Hepatocyte (in vitro differentiated cells): Measurements from ENCODE around the gene ZNF683. TPM values are rescaled to one million over a fixed set of nuclear protein-coding genes. Genes with fewer than 3 reads are reported as not detected.

Source experiments
- DNase-seq: peaks from one replicate; pipeline ENCODE4 v3.0.0-alpha.2; 2016; ENCODE audit warnings: low spot score
- H2AFZ ChIP-seq: fragments of 200-600 bp; sonication (generic); 2 replicates; pipeline ENCODE4 v1.6.0; 2016; ENCODE audit warnings: antibody characterized with exemption, mild to moderate bottlenecking
- H3K27ac ChIP-seq: fragments of 200-600 bp; sonication (generic); 2 replicates; pipeline ENCODE4 v1.5.1; 2016; ENCODE audit warnings: mild to moderate bottlenecking
- H3K27me3 ChIP-seq: fragments of 200-600 bp; sonication (generic); 2 replicates; pipeline ENCODE4 v1.6.1; 2016
- H3K36me3 ChIP-seq: fragments of 200-600 bp; sonication (generic); replicated peaks from 2 replicates; pipeline ENCODE4 v1.5.1; 2016; ENCODE audit warnings: low read depth; ENCODE audit not compliant: insufficient read depth
- H3K4me1 ChIP-seq: fragments of 200-600 bp; sonication (generic); 2 replicates; pipeline ENCODE4 v1.5.1; 2016; ENCODE audit warnings: mild to moderate bottlenecking, moderate library complexity; ENCODE audit not compliant: insufficient read depth
- H3K4me2 ChIP-seq: fragments of 200-600 bp; sonication (generic); 2 replicates; pipeline ENCODE4 v1.6.0; 2016
- H3K4me3 ChIP-seq: fragments of 200-600 bp; sonication (generic); 2 replicates; pipeline ENCODE4 v1.5.1; 2016; ENCODE audit warnings: mild to moderate bottlenecking
- H3K79me2 ChIP-seq: fragments of 200-600 bp; sonication (generic); 2 replicates; pipeline ENCODE4 v1.6.0; 2017; ENCODE audit warnings: mild to moderate bottlenecking
- H3K9me2 ChIP-seq: fragments of 200-600 bp; sonication (generic); replicated peaks from 2 replicates; pipeline ENCODE4 v1.6.0; 2017; ENCODE audit warnings: mild to moderate bottlenecking; ENCODE audit not compliant: insufficient read depth
- H3K9me3 ChIP-seq: fragments of 200-600 bp; sonication (generic); 2 replicates; pipeline ENCODE4 v1.5.1; 2016; ENCODE audit warnings: low read depth, mild to moderate bottlenecking
- H4K20me1 ChIP-seq: fragments of 200-600 bp; sonication (generic); 2 replicates; pipeline ENCODE4 v1.6.0; 2016; ENCODE audit warnings: mild to moderate bottlenecking; ENCODE audit not compliant: insufficient read depth, poor library complexity, severe bottlenecking
- CTCF ChIP-seq: fragments of 200-600 bp; sonication (generic); IDR thresholded peaks from 2 replicates; pipeline ENCODE4 v1.5.1; 2016; ENCODE audit warnings: antibody characterized with exemption, mild to moderate bottlenecking; ENCODE audit not compliant: poor library complexity
- EZH2 ChIP-seq: fragments of 200-600 bp; sonication (generic); IDR thresholded peaks from 2 replicates; pipeline ENCODE4 v1.6.1; 2016; ENCODE audit warnings: antibody characterized with exemption, mild to moderate bottlenecking, borderline replicate concordance
- EZH2phosphoT487 ChIP-seq: fragments of 200-600 bp; sonication (generic); IDR thresholded peaks from one replicate; pipeline ENCODE4 v1.6.1; 2018; ENCODE audit warnings: antibody characterized with exemption, mild to moderate bottlenecking, low read depth, moderate library complexity; ENCODE audit not compliant: unreplicated experiment, severe bottlenecking
- WGBS: methylation state at CpG from one replicate; pipeline ENCODE4 v1.1.6; 2016; ENCODE audit warnings: low lambda C conversion rate; ENCODE audit errors: missing lambda C conversion rate; 5-methylcytosine and 5-hydroxymethylcytosine counted together
- polyA plus RNA-seq: library from polyadenylated mRNA; unstranded; fragments of >200 nt; fragmentation: Nextera tagmentation; extraction: Ambion mirVana; gene quantifications from 2 replicates; pipeline ENCODE4 v1.2.1, GENCODE V29; 2016
- total RNA-seq: library from RNA; depleted of rRNA; stranded (reverse); fragments of >200 nt; gene quantifications from 2 replicates; pipeline ENCODE4 v1.2.3, GENCODE V29; 2014

ZNF683 gene
- total and polyA plus RNA-seq, 2 experiments from 2014 or later = not detected

GRCh38 chr1:26317146-26317545 is 55.4 kb downstream of the ZNF683 start:
- Histone ChIP-seq H3K36me3 (no peaks in the 10 kb centered on the region), H3K4me2 (no peak overlapping the region), H2AFZ (no peak overlapping the region), H3K9me2 (no peaks in the 10 kb centered on the region), H3K27me3 (no peaks in the 10 kb centered on the region), H3K9me3 (no peaks in the 10 kb centered on the region), H3K4me3 (no peak overlapping the region), H3K4me1 (no peaks in the 10 kb centered on the region), H4K20me1 (no peaks in the 10 kb centered on the region), H3K27ac (no peak overlapping the region), H3K79me2 (no peaks in the 10 kb centered on the region)
- WGBS = 88% methylated on average over 2 of the region's 2 CpGs
- TF ChIP-seq CTCF (no peak), EZH2 (no peak), EZH2phosphoT487 (no peak)
- no peak for DNase-seq

DNA sequence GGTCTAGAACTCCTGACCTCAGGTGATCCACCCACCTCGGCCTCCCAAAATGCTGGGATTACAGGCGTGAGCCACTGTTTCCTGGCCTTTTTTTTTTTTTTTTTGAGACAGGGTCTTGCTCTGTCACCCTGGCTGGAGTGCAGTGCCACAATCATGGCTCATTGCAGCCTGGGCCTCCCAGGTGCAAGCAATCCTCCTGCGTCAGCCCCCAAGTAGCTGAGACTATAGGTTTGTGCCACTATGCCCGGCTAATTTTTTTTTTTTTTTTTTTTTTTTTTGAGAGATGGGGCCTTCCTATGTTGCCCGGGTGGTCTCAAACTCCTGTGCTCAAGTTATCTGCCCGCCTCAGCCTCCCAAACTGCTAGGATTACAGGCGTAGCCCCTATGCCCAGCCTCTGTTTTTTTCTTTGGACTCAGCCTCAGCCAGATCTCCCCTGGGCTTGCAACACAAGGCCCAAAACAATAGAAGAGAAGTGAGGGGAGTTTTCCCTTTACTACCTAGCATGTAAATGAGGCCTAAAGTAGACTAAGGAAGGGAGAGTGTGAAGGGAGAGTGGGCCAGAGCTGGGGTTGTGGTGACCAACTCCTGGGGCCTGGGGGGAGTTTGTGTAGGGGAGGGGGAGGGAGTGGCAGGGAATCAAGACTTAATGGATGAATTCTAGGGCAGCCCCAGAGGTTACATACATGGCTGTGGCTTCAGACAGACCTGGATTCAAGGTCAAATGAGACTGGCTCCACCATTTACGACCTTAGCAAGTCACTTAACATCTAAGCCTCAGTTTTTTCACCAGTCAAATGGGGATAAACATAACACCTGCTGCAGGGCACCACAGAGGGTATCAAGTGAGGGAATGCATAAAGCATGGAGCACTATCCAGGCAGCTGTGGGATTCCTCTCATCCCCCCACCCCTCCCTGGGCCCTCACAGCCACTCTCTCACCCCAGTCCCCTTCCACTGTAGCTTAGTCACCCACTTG is 56.4 kb downstream of the ZNF683 start:
- H3K4me1 ChIP-seq = no peaks in the 10 kb centered on the region
- no peak overlapping the region for H3K27ac ChIP-seq
- H2AFZ ChIP-seq = no peak overlapping the region
- H3K9me2 ChIP-seq = no peaks in the 10 kb centered on the region
- no peaks in the 10 kb centered on the region for H4K20me1 ChIP-seq
- no peaks in the 10 kb centered on the region for H3K9me3 ChIP-seq
- no peaks in the 10 kb centered on the region for H3K79me2 ChIP-seq
- H3K27me3 ChIP-seq = no peaks in the 10 kb centered on the region
- no peak for DNase-seq
- no peaks in the 10 kb centered on the region for H3K36me3 ChIP-seq
- no peak for TF ChIP-seq EZH2
- TF ChIP-seq EZH2phosphoT487 = no peak
- TF ChIP-seq CTCF = no peak
- WGBS = 84% methylated on average over 8 of the region's 8 CpGs
- H3K4me3 ChIP-seq = no peak overlapping the region
- H3K4me2 ChIP-seq = no peak overlapping the region

DNA sequence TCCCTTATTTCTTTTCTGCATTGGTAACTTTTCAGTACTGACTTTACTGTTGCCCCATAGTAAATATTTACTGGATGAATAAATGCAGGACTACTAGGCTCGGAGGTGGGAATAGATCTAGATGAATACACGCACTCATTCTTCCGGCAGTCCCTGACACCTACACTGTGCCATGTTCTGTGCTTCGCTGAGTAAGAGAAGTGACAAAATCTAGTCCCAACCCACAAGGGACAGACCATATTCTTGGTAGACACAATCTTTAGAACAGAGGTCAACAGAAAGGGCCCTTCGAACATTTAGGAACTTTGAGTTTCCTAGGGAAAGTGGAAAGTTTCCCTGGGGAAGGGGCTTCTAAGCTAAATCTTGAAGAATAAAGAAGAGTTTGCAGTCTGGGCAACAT is 58.0 kb downstream of the ZNF683 start:
- H4K20me1 ChIP-seq = no peaks in the 10 kb centered on the region
- H3K9me2 ChIP-seq = no peaks in the 10 kb centered on the region
- DNase-seq = no peak
- 86% methylated on average over 5 of the region's 5 CpGs for WGBS
- H3K27ac ChIP-seq = no peak overlapping the region
- H3K36me3 ChIP-seq = no peaks in the 10 kb centered on the region
- no peak overlapping the region for H3K4me2 ChIP-seq
- H3K9me3 ChIP-seq = no peaks in the 10 kb centered on the region
- H3K4me3 ChIP-seq = no peak overlapping the region
- H3K4me1 ChIP-seq = no peaks in the 10 kb centered on the region
- no peak overlapping the region for H2AFZ ChIP-seq
- no peaks in the 10 kb centered on the region for H3K79me2 ChIP-seq
- H3K27me3 ChIP-seq = no peaks in the 10 kb centered on the region
- no peak for TF ChIP-seq EZH2
- TF ChIP-seq CTCF = no peak
- no peak for TF ChIP-seq EZH2phosphoT487

Other genes with a start within 250 kb of the ZNF683 start
- gene FAM110D, start 213.7 kb downstream of the ZNF683 start, total RNA-seq = 0.10 and 0.16 TPM in 2 replicates
- gene FAM110D, start 213.7 kb downstream of the ZNF683 start, polyA plus RNA-seq = 0.40 and 0.44 TPM in 2 replicates
- not detected in 2 replicates for gene C1orf232, start 203.8 kb downstream of the ZNF683 start, total RNA-seq
- not detected in 2 replicates for gene C1orf232, start 203.8 kb downstream of the ZNF683 start, polyA plus RNA-seq
- 20.5 and 25.7 TPM in 2 replicates for gene ZNF593, start 202.8 kb downstream of the ZNF683 start, total RNA-seq
- 69.1 and 71.8 TPM in 2 replicates for gene ZNF593, start 202.8 kb downstream of the ZNF683 start, polyA plus RNA-seq
- gene ZNF593OS, start 200.9 kb downstream of the ZNF683 start, total RNA-seq = 0.10 TPM in 1 of 2 replicates, not detected in the other
- gene ZNF593OS, start 200.9 kb downstream of the ZNF683 start, polyA plus RNA-seq = 0.45 and 2.1 TPM in 2 replicates
- gene CNKSR1, start 195.3 kb downstream of the ZNF683 start, total RNA-seq = 13.3 and 18.1 TPM in 2 replicates
- 31.4 and 38.6 TPM in 2 replicates for gene CNKSR1, start 195.3 kb downstream of the ZNF683 start, polyA plus RNA-seq
- gene CATSPER4, start 182.1 kb downstream of the ZNF683 start, total RNA-seq = not detected in 2 replicates
- 0.07 TPM in 1 of 2 replicates, not detected in the other for gene CATSPER4, start 182.1 kb downstream of the ZNF683 start, polyA plus RNA-seq
- gene CEP85, start 138.6 kb downstream of the ZNF683 start, total RNA-seq = 11.4 and 14.6 TPM in 2 replicates
- 12.4 and 15.3 TPM in 2 replicates for gene CEP85, start 138.6 kb downstream of the ZNF683 start, polyA plus RNA-seq
- 35.9 and 36.6 TPM in 2 replicates for gene SH3BGRL3, start 92.7 kb downstream of the ZNF683 start, total RNA-seq
- 411 and 420 TPM in 2 replicates for gene SH3BGRL3, start 92.7 kb downstream of the ZNF683 start, polyA plus RNA-seq
- 3.1 and 6.9 TPM in 2 replicates for gene UBXN11, start 66.1 kb downstream of the ZNF683 start, total RNA-seq
- gene UBXN11, start 66.1 kb downstream of the ZNF683 start, polyA plus RNA-seq = 17.1 and 34.0 TPM in 2 replicates
- gene CD52, start 54.8 kb downstream of the ZNF683 start, total RNA-seq = 1.2 and 8.1 TPM in 2 replicates
- gene CD52, start 54.8 kb downstream of the ZNF683 start, polyA plus RNA-seq = 3.9 and 12.9 TPM in 2 replicates
- gene CRYBG2, start 18.6 kb downstream of the ZNF683 start, total RNA-seq = 7.1 and 15.6 TPM in 2 replicates
- gene CRYBG2, start 18.6 kb downstream of the ZNF683 start, polyA plus RNA-seq = 20.1 and 21.6 TPM in 2 replicates
- 0.43 and 0.64 TPM in 2 replicates for gene LIN28A, start 38.1 kb upstream of the ZNF683 start, total RNA-seq
- 0.13 and 0.23 TPM in 2 replicates for gene LIN28A, start 38.1 kb upstream of the ZNF683 start, polyA plus RNA-seq
- gene DHDDS, start 59.6 kb upstream of the ZNF683 start, total RNA-seq = 34.2 and 42.9 TPM in 2 replicates
- gene DHDDS, start 59.6 kb upstream of the ZNF683 start, polyA plus RNA-seq = 44.9 and 53.9 TPM in 2 replicates
- gene HMGN2, start 99.7 kb upstream of the ZNF683 start, total RNA-seq = 214 and 215 TPM in 2 replicates
- 467 and 520 TPM in 2 replicates for gene HMGN2, start 99.7 kb upstream of the ZNF683 start, polyA plus RNA-seq
- gene RPS6KA1, start 157.0 kb upstream of the ZNF683 start, total RNA-seq = 30.6 and 36.2 TPM in 2 replicates
- 27.1 and 30.2 TPM in 2 replicates for gene RPS6KA1, start 157.0 kb upstream of the ZNF683 start, polyA plus RNA-seq